ENCODE data around the gene FUNDC1.

Gene FUNDC1

DNA sequence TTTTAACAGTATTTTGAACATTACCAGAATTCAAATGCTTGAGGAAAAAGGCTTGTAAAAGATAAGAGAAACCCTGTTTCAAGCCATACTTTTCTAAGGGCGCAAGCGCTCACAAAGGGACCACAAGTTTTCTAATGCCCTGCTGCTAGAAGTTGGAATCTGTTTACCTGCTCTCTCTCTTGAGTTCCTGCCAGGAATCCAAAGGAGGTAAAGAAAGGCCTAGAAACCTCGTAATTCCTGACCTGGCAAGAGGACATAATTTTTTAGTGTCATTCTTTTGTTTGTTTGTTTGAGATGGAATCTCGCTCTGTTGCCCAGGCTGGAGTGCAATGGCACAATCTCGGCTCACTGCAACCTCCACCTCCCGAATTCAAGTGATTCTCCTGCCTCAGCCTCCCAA lies 1.4 kb upstream of the FUNDC1 start:
- no peak overlapping the region for H3K9ac ChIP-seq
- H2AFZ ChIP-seq (ENCODE audit: low read depth): peak overlapping the region; percentile 71; the same call in 1 of the 2 replicates
- H3K36me3 ChIP-seq (ENCODE audit: insufficient read depth): no peaks in the 10 kb centered on the region
- H4K20me1 ChIP-seq (ENCODE audit: insufficient read depth): no peaks in the 10 kb centered on the region
- no peaks in the 10 kb centered on the region for H3K79me2 ChIP-seq (ENCODE audit: insufficient read depth, low read depth)
- H3K27ac ChIP-seq: no peak overlapping the region
- no peaks in the 10 kb centered on the region for H3K27me3 ChIP-seq (ENCODE audit: insufficient read depth, low read depth)
- no peaks in the 10 kb centered on the region for H3K4me1 ChIP-seq (ENCODE audit: low read depth, poor library complexity, severe bottlenecking)
- TF ChIP-seq, protein P1, sequence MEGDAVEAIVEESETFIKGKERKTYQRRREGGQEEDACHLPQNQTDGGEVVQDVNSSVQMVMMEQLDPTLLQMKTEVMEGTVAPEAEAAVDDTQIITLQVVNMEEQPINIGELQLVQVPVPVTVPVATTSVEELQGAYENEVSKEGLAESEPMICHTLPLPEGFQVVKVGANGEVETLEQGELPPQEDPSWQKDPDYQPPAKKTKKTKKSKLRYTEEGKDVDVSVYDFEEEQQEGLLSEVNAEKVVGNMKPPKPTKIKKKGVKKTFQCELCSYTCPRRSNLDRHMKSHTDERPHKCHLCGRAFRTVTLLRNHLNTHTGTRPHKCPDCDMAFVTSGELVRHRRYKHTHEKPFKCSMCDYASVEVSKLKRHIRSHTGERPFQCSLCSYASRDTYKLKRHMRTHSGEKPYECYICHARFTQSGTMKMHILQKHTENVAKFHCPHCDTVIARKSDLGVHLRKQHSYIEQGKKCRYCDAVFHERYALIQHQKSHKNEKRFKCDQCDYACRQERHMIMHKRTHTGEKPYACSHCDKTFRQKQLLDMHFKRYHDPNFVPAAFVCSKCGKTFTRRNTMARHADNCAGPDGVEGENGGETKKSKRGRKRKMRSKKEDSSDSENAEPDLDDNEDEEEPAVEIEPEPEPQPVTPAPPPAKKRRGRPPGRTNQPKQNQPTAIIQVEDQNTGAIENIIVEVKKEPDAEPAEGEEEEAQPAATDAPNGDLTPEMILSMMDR (conservative IDR thresholded peaks at IDR 0.05; ENCODE audit: low read depth, low read length): no peak
- no peak overlapping the region for H3K4me3 ChIP-seq (IDR thresholded peaks at IDR 0.05; ENCODE audit: insufficient read depth, low read depth, low read length)
- no peak overlapping the region for H3K4me2 ChIP-seq

DNA sequence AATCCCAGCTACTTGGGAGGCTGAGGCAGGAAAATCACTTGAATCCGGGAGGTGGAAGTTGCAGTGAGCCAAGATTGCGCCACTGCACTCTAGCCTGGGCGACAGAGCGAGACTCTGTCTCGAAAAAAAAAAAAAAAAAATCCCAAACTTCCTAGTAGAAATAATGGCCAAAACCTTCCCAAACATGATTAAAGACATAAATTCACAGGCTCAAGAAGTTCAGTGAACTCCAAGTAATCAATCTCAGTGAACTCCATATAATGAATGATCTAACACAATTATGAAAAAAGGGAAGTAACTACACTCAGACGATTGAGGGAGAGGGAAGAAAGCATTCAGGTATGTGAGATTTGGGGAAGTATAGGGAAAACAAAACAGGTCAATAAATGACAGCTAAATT lies 6.5 kb downstream of the FUNDC1 start:
- Histone ChIP-seq H3K4me3 (IDR thresholded peaks at IDR 0.05; ENCODE audit: insufficient read depth, low read depth, low read length) (no peak overlapping the region), H3K36me3 (ENCODE audit: insufficient read depth) (no peaks in the 10 kb centered on the region), H3K4me2 (no peak overlapping the region), H3K27ac (no peak overlapping the region), H2AFZ (ENCODE audit: low read depth) (no peak overlapping the region), H4K20me1 (ENCODE audit: insufficient read depth) (no peaks in the 10 kb centered on the region), H3K79me2 (ENCODE audit: insufficient read depth, low read depth) (no peaks in the 10 kb centered on the region), H3K27me3 (ENCODE audit: insufficient read depth, low read depth) (no peaks in the 10 kb centered on the region), H3K9ac (no peak overlapping the region), H3K4me1 (ENCODE audit: low read depth, poor library complexity, severe bottlenecking) (no peaks in the 10 kb centered on the region)
- TF ChIP-seq, protein P1 (conservative IDR thresholded peaks at IDR 0.05; ENCODE audit: low read depth, low read length): no peak

DNA sequence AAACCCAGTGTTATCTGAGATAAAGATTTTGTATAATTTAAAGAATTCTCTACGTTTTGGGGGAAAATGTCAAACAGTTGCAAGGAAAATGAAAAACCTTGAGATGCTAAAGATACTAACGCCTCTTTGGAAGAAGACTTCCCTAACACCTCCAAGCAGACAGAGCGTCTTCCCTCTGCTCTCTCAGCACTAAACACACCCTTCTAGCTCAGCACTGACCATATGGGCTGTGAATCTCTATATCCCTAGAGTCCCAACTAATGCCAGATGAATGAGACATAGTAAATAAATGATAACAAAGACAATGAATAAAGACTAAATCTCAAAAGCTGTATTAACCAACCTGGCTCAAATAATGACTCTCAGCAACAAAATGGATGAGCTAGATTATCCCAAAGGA lies 13.3 kb downstream of the FUNDC1 start:
- Histone ChIP-seq H3K4me1 (ENCODE audit: low read depth, poor library complexity, severe bottlenecking) (no peaks in the 10 kb centered on the region), H3K27ac (no peak overlapping the region), H3K36me3 (ENCODE audit: insufficient read depth) (no peaks in the 10 kb centered on the region), H3K79me2 (ENCODE audit: insufficient read depth, low read depth) (no peaks in the 10 kb centered on the region), H3K27me3 (ENCODE audit: insufficient read depth, low read depth) (no peaks in the 10 kb centered on the region), H4K20me1 (ENCODE audit: insufficient read depth) (no peaks in the 10 kb centered on the region), H3K4me3 (IDR thresholded peaks at IDR 0.05; ENCODE audit: insufficient read depth, low read depth, low read length) (no peak overlapping the region), H3K9ac (no peak overlapping the region), H2AFZ (ENCODE audit: low read depth) (no peak overlapping the region), H3K4me2 (no peak overlapping the region)
- TF ChIP-seq, protein P1 (conservative IDR thresholded peaks at IDR 0.05; ENCODE audit: low read depth, low read length): no peak

DNA sequence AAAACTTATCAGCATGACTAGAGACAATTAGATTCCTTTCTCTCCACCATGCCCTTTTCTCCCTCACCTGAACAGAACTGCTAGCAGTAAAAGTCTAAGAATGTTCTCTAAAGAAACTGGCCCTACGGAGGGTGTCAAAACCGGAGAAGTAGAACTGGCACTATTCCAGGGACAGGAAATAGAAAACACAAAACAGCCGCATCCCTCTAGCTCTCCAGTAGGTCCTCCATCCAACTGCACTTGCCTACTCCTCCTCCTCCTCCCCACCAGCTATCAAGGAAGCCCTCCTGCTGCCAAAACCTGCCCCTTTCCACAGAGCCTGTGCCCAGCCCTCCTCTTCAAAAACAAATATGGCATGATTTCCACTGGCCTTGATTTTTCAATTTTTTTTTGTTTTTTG lies 28.4 kb downstream of the FUNDC1 start:
- Histone ChIP-seq H3K4me3 (IDR thresholded peaks at IDR 0.05; ENCODE audit: insufficient read depth, low read depth, low read length) (no peak overlapping the region), H3K36me3 (ENCODE audit: insufficient read depth) (no peaks in the 10 kb centered on the region), H3K4me1 (ENCODE audit: low read depth, poor library complexity, severe bottlenecking) (no peaks in the 10 kb centered on the region), H3K27ac (no peak overlapping the region), H3K27me3 (ENCODE audit: insufficient read depth, low read depth) (no peaks in the 10 kb centered on the region), H3K4me2 (no peak overlapping the region), H3K79me2 (ENCODE audit: insufficient read depth, low read depth) (no peaks in the 10 kb centered on the region), H2AFZ (ENCODE audit: low read depth) (no peak overlapping the region), H4K20me1 (ENCODE audit: insufficient read depth) (no peaks in the 10 kb centered on the region), H3K9ac (no peak overlapping the region)
- TF ChIP-seq, protein P1 (conservative IDR thresholded peaks at IDR 0.05; ENCODE audit: low read depth, low read length): no peak

All from KMS-11 (cell line).